Calu3 (cell line): ENCODE measurements around the gene MRPL53. TPM values are rescaled to one million over a fixed set of nuclear protein-coding genes. Genes with fewer than 3 reads are reported as not detected.
"Not testable (repeated sequence)": the region's sequence is repeated elsewhere in the genome, so short reads cannot be mapped to it uniquely, and the experiment has no call there.

ENCODE experiments used
- BruUV-seq: library from RNA; stranded (reverse); fragments of 400-500 nt; replicated peaks from 2 replicates; lab custom pipeline; 2021; lab: Mats Ljungman, UMichigan
- CTCF ChIA-PET: fragments of 300-600 bp; sonication (Branson Sonifier 250); formaldehyde crosslinking; loops from one replicate; lab custom pipeline; 2022; ENCODE audit warnings: antibody characterized with exemption; lab: Charles Lee
- DNase-seq: peaks from one replicate; pipeline ENCODE4 v3.0.0; 2022
- H3K27ac Mint-ChIP-seq: one replicate; pipeline ENCODE4 v1.8.0; 2022; ENCODE audit warnings: mixed read lengths; ENCODE audit not compliant: unreplicated experiment
- H3K27me3 Mint-ChIP-seq: one replicate; pipeline ENCODE4 v1.8.0; 2022; ENCODE audit warnings: mixed read lengths; ENCODE audit not compliant: unreplicated experiment
- H3K36me3 Mint-ChIP-seq: one replicate; pipeline ENCODE4 v1.8.0; 2022; ENCODE audit warnings: mild to moderate bottlenecking, moderate library complexity, mixed read lengths; ENCODE audit not compliant: insufficient read depth, unreplicated experiment
- H3K4me1 Mint-ChIP-seq: one replicate; pipeline ENCODE4 v1.8.0; 2022; ENCODE audit warnings: mild to moderate bottlenecking, low read depth, mixed read lengths; ENCODE audit not compliant: unreplicated experiment
- H3K4me3 Mint-ChIP-seq: one replicate; pipeline ENCODE4 v1.8.0; 2022; ENCODE audit warnings: mild to moderate bottlenecking, low read depth, moderate library complexity, mixed read lengths; ENCODE audit not compliant: unreplicated experiment
- H3K9me3 Mint-ChIP-seq: one replicate; pipeline ENCODE4 v1.8.0; 2022; ENCODE audit warnings: low read depth, mixed read lengths; ENCODE audit not compliant: unreplicated experiment
- intact Hi-C: fragments of 100-400 bp; cut with micrococcal nuclease; formaldehyde crosslinking; loops from one replicate; pipeline ENCODE4 v1.10.0; 2022; ENCODE audit not compliant: unreplicated experiment
- total RNA-seq: library from RNA; stranded (reverse); gene quantifications from 2 replicates; pipeline ENCODE4 v1.2.3, GENCODE V29; 2022
- TF ChIP-seq, protein P1 (sequence below): fragments of 200-600 bp; IDR thresholded peaks from one replicate; pipeline ENCODE4 v1.8.0; 2022; ENCODE audit warnings: antibody characterized with exemption; ENCODE audit not compliant: unreplicated experiment

MRPL53 gene
- total RNA-seq, 1 experiment from 2014 or later = 83.7 TPM

DNA sequence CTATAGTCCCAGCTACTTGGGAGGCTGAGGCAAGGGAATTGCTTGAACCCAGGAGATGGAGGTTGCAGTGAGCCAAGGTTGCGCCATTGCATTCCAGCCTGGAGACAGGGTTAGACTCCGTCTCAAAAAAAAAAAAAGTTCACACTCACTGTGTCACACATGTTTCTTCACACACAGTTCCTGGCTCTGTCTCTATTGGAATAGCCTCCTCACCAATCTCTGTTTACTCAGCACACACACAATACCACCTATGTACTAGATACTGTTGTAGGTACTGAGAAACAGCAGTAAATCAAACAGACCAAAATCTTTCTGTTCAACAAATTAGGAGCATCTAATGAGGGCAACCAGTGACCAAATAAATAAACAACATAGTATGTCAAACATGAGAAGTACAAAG is 13.7 kb upstream of the MRPL53 start:
- no peak overlapping the region for H3K4me3 Mint-ChIP-seq
- peaks cover 37% of the 10 kb centered on the region for H3K36me3 Mint-ChIP-seq
- H3K27me3 Mint-ChIP-seq = no peaks in the 10 kb centered on the region
- no peaks in the 10 kb centered on the region for H3K9me3 Mint-ChIP-seq
- H3K27ac Mint-ChIP-seq = no peak overlapping the region
- peaks cover 37% of the 10 kb centered on the region for H3K4me1 Mint-ChIP-seq
- CTCF ChIA-PET = no interaction called here
- no TSS peak for BruUV-seq
- intact Hi-C loops = no loop called here
- TF ChIP-seq, protein P1, sequence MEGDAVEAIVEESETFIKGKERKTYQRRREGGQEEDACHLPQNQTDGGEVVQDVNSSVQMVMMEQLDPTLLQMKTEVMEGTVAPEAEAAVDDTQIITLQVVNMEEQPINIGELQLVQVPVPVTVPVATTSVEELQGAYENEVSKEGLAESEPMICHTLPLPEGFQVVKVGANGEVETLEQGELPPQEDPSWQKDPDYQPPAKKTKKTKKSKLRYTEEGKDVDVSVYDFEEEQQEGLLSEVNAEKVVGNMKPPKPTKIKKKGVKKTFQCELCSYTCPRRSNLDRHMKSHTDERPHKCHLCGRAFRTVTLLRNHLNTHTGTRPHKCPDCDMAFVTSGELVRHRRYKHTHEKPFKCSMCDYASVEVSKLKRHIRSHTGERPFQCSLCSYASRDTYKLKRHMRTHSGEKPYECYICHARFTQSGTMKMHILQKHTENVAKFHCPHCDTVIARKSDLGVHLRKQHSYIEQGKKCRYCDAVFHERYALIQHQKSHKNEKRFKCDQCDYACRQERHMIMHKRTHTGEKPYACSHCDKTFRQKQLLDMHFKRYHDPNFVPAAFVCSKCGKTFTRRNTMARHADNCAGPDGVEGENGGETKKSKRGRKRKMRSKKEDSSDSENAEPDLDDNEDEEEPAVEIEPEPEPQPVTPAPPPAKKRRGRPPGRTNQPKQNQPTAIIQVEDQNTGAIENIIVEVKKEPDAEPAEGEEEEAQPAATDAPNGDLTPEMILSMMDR = no peak
- DNase-seq = no peak

DNA sequence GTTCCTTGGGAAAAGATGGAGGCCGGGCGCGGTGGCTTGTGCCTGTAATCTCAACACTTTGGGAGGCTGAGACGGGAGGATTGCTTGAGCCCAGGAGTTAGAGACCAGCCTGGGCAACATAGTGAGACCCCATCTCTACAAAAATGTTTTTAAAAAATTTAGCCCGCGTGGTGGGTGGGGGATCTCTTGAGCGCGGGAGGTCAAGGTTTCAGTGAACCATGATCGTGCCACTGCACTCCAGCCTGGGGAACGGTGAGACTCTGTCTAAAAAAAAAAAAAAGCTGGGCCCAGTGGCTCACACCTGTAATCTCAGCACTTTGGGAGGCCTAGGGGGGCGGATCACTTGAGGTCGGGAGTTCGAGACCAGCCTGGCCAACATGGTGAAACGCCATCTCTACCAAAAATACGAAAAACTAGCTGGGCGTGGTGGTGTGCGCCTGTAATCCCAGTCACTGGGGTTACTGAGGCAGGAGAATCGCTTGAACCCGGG is 11.2 kb upstream of the MRPL53 start:
- H3K36me3 Mint-ChIP-seq = peaks cover 60% of the 10 kb centered on the region

DNA sequence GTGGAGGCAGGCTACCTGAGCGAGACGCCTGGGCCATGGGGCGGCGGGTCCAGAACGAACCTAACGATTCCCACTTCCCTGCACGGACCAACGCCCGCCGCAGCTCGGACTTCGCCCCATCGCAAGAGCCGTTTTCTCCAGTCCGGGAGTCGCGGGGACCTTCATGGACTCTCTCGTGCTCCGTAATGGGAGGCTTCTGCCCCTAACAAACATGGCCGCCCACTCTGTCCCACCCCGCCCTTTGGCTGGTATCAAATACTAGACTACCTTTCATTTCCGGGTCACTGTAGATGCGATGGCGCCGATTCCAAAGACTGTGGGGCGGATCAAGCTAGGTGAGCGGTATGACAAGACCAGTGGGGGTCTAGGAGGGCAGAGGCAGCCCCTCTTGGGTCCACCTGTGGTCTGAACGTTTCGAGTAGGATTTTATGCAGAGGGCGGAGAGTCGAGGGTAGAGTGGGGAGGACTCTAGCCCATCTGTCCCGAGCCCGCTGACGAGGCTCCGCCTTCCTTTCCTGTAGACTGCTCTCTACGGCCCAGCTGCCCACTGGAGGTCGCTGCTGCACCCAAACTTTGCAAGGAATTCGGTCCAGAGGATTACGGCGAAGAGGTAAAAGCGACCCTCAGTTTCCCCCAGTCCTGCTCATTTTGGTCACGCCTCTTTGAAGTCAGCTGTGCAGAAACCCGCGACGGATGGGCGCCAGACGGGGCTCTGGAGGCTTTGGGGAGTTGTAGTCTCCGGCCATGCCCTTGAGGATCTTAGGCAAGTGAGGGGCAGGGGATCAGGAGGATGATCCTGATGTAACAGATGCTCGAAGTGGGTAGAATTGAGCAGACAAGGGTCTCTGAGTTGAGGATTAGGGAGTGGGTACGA is 10.6 kb upstream of the MRPL53 start, which contains the start of the genes CCDC142 and TTC31:
TSS of gene CCDC142 (minus strand) at position 198 of the 874 bp plus-strand sequence. CDS start at position 37, 161 bp downstream.
TSS of gene TTC31 (plus strand) at position 281 of the 874 bp plus-strand sequence. CDS start at position 296, 15 bp downstream.
- Mint-ChIP-seq H3K9me3 (no peaks in the 10 kb centered on the region), H3K4me1 (peaks cover 24% of the 10 kb centered on the region), H3K36me3 (peaks cover 60% of the 10 kb centered on the region), H3K27ac (peak within 1 kb of the TSS; percentile 68), H3K27me3 (no peaks in the 10 kb centered on the region), H3K4me3 (peak within 1 kb of the TSS; percentile 85)
- TF ChIP-seq, protein P1 = peak; percentile 79
- DNase-seq = peak; percentile 94
- intact Hi-C loops = loop anchor here (1.0 kb wide), 3 partner anchors 42 to 104 kb away; partner anchors contain the start of gene RTKN
- TSS peak; percentile 82 for BruUV-seq
- CTCF ChIA-PET = interaction anchor here (0.6 to 1.9 kb wide), 10 partner anchors 17 to 326 kb away, joined by 3 to 11 read pairs (median 4); partner anchors contain the start of genes AUP1, HTRA2, PCGF1 and WBP1

More for the DNA sequence above, 11.2 kb upstream of the MRPL53 start:
- DNase-seq, BruUV-seq, H3K9me3 Mint-ChIP-seq, H3K27me3 Mint-ChIP-seq: not testable (repeated sequence)
- Mint-ChIP-seq H3K4me3 (peak overlapping the region; percentile 85), H3K27ac (peak overlapping the region; percentile 68), H3K4me1 (peaks cover 30% of the 10 kb centered on the region)
- CTCF ChIA-PET = interaction anchor here (0.7 to 1.9 kb wide), 7 partner anchors 23 to 106 kb away, joined by 3 to 11 read pairs (median 4); partner anchors contain the start of genes PCGF1 and WBP1
- intact Hi-C loops = loop anchor here (1.0 kb wide), 3 partner anchors 42 to 104 kb away; partner anchors contain the start of gene RTKN

DNA sequence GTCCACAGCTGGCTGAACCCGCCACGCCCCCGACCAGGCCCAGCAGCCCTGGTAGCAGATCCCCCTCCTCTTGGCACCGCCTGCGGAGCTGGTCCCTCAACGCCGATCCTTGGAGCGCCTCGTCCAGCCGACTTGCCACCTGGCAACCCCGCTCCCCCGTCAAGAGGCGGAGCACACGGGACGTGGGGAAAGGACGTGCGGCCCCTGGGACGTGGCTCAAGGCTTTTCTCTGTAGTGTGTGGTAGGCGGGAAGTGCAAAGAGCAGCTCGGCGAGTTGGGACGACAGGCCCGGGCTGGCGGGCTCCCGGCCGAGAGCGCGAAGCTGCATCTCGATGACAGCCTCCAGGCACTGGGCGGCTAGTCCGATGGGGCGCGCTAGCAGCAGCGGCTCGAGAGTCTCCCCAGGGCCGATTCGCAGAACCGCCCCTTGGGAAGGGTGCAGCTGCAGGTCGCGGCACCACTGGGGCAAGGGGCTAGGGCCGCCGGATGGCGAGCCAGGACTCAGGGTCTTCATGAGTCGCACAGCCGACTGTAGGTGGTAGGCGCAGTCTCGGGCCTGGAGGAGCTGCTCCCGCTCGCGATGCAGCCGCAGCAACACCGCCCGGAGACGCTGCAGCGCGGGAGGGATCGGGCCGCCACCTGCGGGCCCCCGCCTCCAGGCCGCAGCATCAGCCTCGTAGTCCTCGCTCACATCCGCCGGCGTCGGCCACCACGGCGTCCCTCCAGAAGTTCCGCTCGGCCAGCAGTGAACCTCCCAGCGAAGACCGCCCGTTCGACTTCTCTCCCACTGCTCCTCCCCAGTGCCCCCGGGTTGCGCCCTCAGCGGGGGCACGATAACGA is 9.7 kb upstream of the MRPL53 start:
- intact Hi-C loops = no loop called here
- H3K9me3 Mint-ChIP-seq = no peaks in the 10 kb centered on the region
- TF ChIP-seq, protein P1 = no peak
- peak; percentile 50 for DNase-seq
- H3K4me3 Mint-ChIP-seq = peak overlapping the region; percentile 85
- H3K27ac Mint-ChIP-seq = peak overlapping the region; percentile 68
- no peaks in the 10 kb centered on the region for H3K27me3 Mint-ChIP-seq
- BruUV-seq = no TSS peak
- H3K36me3 Mint-ChIP-seq = peaks cover 60% of the 10 kb centered on the region
- CTCF ChIA-PET = interaction anchor here (0.6 to 1.9 kb wide), 9 partner anchors 9 to 327 kb away, joined by 3 to 11 read pairs (median 5); partner anchors contain the start of genes AUP1, HTRA2, MRPL53 and PCGF1
- H3K4me1 Mint-ChIP-seq = peaks cover 24% of the 10 kb centered on the region
